ENCODE measurements around the gene ABCA2.

The ABCA2 gene

DNA sequence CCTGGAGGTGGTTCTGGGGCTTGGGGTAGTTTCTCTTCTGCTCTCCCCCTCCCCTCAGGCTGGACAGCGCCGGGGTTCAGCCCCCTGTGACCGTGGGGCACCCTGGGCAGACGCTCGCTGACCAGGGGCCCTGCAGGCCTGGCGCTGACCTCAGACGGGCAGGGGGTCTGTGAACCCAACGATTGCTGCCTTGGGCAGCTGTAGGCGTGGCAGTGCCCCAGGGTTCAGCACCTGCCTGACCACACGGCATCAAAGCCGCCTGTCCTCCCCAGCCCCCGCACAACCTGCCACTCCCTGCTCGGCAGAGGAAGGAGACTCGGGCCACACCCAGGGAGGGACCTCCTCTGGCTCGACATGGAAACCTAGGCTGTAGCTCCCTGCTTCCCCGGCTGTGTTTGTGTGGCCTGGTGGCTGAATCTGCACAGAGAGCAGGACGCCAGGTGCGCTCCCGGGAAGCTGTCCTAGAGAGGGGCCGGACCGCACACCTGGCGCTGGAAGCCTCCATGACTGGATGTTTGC, 63.8 kb downstream of the ABCA2 start:
- H3K4me1 ChIP-seq (ENCODE audit: control insufficient read depth, insufficient read depth, low read length), result peaks cover 8% of the 10 kb centered on the region
- H3K36me3 ChIP-seq (ENCODE audit: control insufficient read depth, insufficient read depth, low read length), result no peaks in the 10 kb centered on the region
- no peak overlapping the region for H3K9ac ChIP-seq (ENCODE audit: low read length)
- no peak overlapping the region for H3K4me3 ChIP-seq (ENCODE audit: low read depth, low read length)
- no peaks in the 10 kb centered on the region for H3K27me3 ChIP-seq (ENCODE audit: control insufficient read depth, insufficient read depth, low read length)
- H3K27ac ChIP-seq (ENCODE audit: low read depth, low read length), result no peak overlapping the region
- H3K9me3 ChIP-seq (ENCODE audit: control insufficient read depth, insufficient read depth, low read depth, low read length), result no peaks in the 10 kb centered on the region

DNA sequence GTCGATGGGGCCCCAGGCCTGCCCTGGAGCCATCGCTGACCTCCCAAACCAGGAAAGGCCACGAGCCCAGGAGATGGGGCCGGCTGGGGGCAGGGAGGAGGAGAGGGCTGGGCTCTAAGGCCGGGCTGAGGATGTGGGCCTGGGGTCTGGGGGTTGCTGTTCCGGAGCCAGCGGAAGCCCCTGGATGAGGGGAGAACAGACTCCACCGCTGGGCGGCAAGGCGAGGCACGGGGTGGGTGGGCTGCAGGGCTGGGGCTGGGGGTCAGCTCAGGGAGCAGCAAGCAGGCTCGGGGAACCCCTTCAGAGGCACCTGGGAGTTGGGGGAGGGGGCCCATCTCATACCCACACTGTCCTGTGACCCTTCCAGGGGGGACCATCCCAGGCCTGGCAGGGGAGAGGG, 64.3 kb downstream of the ABCA2 start:
- no peaks in the 10 kb centered on the region for H3K27me3 ChIP-seq (ENCODE audit: control insufficient read depth, insufficient read depth, low read length)
- no peaks in the 10 kb centered on the region for H3K36me3 ChIP-seq (ENCODE audit: control insufficient read depth, insufficient read depth, low read length)
- H3K9me3 ChIP-seq (ENCODE audit: control insufficient read depth, insufficient read depth, low read depth, low read length), result no peaks in the 10 kb centered on the region
- H3K4me1 ChIP-seq (ENCODE audit: control insufficient read depth, insufficient read depth, low read length), result peaks cover 8% of the 10 kb centered on the region
- no peak overlapping the region for H3K4me3 ChIP-seq (ENCODE audit: low read depth, low read length)
- H3K9ac ChIP-seq (ENCODE audit: low read length), result no peak overlapping the region
- no peak overlapping the region for H3K27ac ChIP-seq (ENCODE audit: low read depth, low read length)

DNA sequence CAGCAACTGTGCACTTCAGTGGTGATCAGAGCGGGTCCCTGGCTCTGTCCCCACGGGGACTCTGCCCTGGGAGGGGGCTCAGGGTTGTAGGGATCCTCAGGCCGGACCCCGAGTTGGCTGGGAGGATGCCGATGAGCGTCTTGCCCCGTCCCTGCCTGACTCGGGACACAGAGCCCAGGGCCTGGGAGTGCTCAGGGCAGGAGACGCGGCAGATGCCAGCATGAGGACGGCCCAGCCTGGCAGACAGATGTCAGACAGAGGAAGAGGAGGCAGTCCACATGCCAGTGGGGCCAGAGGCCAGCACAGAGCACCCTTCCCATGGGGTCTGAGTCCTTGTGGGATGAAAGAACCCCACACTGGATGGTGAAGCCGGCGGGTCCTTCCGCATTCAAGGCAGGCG, 64.7 kb downstream of the ABCA2 start:
- Histone ChIP-seq H3K4me3 (ENCODE audit: low read depth, low read length) (no peak overlapping the region), H3K4me1 (ENCODE audit: control insufficient read depth, insufficient read depth, low read length) (peaks cover 8% of the 10 kb centered on the region), H3K27ac (ENCODE audit: low read depth, low read length) (no peak overlapping the region), H3K36me3 (ENCODE audit: control insufficient read depth, insufficient read depth, low read length) (no peaks in the 10 kb centered on the region), H3K9ac (ENCODE audit: low read length) (no peak overlapping the region), H3K27me3 (ENCODE audit: control insufficient read depth, insufficient read depth, low read length) (no peaks in the 10 kb centered on the region), H3K9me3 (ENCODE audit: control insufficient read depth, insufficient read depth, low read depth, low read length) (no peaks in the 10 kb centered on the region)

DNA sequence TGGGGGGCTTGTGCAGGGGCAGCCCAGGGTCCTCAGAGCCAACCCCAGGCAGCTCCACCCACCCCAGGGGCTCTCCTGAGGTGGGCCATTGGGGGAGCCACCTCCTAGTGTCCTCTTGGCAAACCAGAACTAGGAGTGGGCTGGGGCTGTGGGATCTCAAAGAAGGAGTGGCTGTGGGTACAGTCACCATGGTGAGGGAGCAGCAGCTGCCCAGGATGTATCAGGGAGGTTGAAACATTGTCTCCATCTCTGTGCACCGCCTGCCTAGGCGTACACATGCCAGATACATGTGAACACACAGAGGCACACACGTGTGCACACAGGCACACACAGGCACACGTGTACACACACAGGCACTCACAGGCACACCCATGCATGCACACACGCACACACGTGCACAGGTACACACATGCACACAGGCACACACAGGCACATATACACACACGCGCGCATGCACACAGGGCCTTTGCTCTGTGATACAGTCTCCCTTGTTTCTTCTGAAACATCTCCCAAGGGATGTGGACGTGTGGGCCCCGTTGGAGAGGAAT, 65.3 kb downstream of the ABCA2 start:
- no peaks in the 10 kb centered on the region for H3K27me3 ChIP-seq (ENCODE audit: control insufficient read depth, insufficient read depth, low read length)
- no peak overlapping the region for H3K27ac ChIP-seq (ENCODE audit: low read depth, low read length)
- no peaks in the 10 kb centered on the region for H3K36me3 ChIP-seq (ENCODE audit: control insufficient read depth, insufficient read depth, low read length)
- H3K4me1 ChIP-seq (ENCODE audit: control insufficient read depth, insufficient read depth, low read length), result peaks cover 8% of the 10 kb centered on the region
- no peak overlapping the region for H3K9ac ChIP-seq (ENCODE audit: low read length)
- H3K9me3 ChIP-seq (ENCODE audit: control insufficient read depth, insufficient read depth, low read depth, low read length), result no peaks in the 10 kb centered on the region
- no peak overlapping the region for H3K4me3 ChIP-seq (ENCODE audit: low read depth, low read length)

DNA sequence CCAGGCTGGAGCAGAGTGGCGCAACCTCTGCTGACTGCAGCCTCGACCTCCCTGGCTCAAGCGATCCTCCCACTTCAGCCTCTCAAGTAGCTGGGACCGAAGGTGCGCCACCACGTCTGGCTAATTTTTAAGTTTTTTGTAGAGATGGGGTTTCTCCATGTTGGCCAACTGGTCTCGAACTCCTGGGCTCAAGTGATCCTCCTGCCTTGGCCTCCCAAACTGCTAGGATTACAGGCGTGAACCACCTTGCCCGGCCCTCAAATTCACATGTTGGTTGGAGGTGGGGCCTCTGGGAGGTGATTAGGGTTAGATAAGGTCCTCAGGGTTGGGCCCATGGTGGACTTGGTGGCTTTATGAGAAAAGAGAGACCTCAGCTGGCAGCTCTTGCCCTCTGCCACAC, 65.9 kb downstream of the ABCA2 start:
- no peak overlapping the region for H3K27ac ChIP-seq (ENCODE audit: low read depth, low read length)

DNA sequence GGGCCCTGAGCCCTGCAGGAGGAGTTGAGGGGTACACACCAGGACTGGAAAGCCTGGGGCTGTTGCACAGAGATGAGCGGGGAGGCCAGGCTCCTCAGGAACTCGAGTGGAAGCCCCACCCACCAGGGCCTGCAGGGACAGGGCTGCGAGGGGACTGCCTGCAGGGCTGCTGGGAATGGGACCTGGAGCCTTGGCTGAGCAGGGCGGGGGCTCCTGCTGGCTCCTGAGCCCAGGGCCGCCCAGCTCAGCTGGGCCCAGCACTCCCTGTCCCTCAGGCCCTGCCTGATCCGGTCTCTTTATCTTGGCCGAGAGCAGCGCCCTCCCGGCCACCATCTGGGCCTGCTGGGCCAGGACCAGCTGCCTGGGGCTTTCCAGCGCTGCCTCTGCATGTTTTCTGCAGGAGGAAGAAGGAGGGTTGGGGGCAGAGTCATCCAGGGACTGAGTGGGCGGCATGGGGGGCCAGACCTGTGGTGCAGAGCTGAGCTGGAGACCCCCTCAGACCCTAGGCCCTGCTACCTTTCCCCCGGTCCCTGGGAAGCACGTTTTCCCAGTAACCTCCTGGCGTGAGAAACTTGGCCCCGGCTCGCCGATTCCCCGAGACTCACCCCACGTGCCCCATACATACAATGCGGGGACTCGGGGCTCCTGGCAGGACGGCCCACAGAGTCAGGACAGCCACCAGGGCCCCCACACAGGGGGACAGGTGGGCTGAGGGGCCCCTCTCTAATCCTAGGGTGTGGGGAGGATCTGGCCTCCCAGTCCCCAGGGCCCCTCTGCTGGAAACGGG, 66.6 kb downstream of the ABCA2 start:
- Histone ChIP-seq H3K9ac (ENCODE audit: low read length) (no peak overlapping the region), H3K27ac (ENCODE audit: low read depth, low read length) (no peak overlapping the region), H3K4me3 (ENCODE audit: low read depth, low read length) (no peak overlapping the region), H3K27me3 (ENCODE audit: control insufficient read depth, insufficient read depth, low read length) (no peaks in the 10 kb centered on the region), H3K9me3 (ENCODE audit: control insufficient read depth, insufficient read depth, low read depth, low read length) (no peaks in the 10 kb centered on the region), H3K36me3 (ENCODE audit: control insufficient read depth, insufficient read depth, low read length) (no peaks in the 10 kb centered on the region), H3K4me1 (ENCODE audit: control insufficient read depth, insufficient read depth, low read length) (peaks cover 8% of the 10 kb centered on the region)

More for the DNA sequence above, 65.9 kb downstream of the ABCA2 start:
- Histone ChIP-seq H3K27me3 (ENCODE audit: control insufficient read depth, insufficient read depth, low read length) (no peaks in the 10 kb centered on the region), H3K9me3 (ENCODE audit: control insufficient read depth, insufficient read depth, low read depth, low read length) (no peaks in the 10 kb centered on the region), H3K4me1 (ENCODE audit: control insufficient read depth, insufficient read depth, low read length) (peaks cover 8% of the 10 kb centered on the region), H3K4me3 (ENCODE audit: low read depth, low read length) (no peak overlapping the region), H3K9ac (ENCODE audit: low read length) (no peak overlapping the region), H3K36me3 (ENCODE audit: control insufficient read depth, insufficient read depth, low read length) (no peaks in the 10 kb centered on the region)

DNA sequence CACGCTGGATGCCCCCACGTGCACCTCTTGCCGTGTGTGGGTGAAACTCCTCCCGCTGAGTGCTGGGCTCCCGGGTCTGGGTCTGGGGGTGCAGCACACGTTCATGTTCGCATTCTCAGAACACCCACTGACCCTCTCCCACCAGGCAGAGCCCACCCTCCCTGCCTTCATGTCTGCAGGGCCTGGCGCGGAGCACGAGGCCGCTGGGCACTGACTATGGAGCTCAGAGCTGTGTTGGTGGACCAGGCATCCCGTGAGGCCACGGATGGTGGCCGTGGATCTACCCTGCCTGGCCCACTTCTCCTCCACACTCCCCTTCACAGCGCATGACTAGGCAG, 67.1 kb downstream of the ABCA2 start:
- peaks cover 3% of the 10 kb centered on the region for H3K4me1 ChIP-seq (ENCODE audit: control insufficient read depth, insufficient read depth, low read length)
- H3K9ac ChIP-seq (ENCODE audit: low read length), result no peak overlapping the region

DNA sequence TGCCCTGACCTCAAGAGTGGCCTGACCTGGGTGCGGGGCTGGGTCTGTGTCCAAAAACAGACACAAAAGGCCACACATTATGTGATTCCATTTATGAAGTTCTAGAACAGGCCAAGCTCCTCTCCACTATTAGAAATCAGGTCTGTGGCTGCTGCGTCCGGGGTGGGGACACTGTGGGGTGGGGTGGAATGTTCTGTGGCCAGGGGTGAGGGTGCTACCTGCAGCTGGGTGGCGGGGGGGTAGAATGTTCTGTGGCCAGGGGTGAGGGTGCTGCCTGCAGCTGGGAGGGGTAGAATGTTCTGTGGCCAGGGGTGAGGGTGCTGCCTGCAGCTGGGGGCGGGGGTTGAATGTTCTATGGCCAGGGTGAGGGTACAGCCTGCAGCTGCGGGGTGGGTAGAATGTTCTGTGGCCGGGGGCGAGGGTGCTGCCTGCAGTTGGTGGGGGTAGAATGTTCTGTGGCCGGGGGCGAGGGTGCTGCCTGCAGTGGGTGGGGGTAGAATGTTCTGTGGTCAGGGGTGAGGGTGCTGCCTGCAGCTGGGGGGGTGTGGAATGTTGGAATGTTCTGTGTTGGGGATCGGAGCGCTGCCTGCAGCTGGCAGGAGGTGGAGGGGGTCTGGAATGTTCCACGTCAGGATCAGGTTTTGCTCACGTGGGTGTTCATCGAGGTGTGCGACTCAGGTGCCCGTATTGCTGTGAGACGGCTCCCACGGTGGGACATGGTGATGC, 67.7 kb downstream of the ABCA2 start:
- no peak overlapping the region for H3K4me3 ChIP-seq (ENCODE audit: low read depth, low read length)
- no peaks in the 10 kb centered on the region for H3K4me1 ChIP-seq (ENCODE audit: control insufficient read depth, insufficient read depth, low read length)
- H3K27ac ChIP-seq (ENCODE audit: low read depth, low read length), result no peak overlapping the region
- H3K9ac ChIP-seq (ENCODE audit: low read length), result no peak overlapping the region
- no peaks in the 10 kb centered on the region for H3K9me3 ChIP-seq (ENCODE audit: control insufficient read depth, insufficient read depth, low read depth, low read length)
- H3K36me3 ChIP-seq (ENCODE audit: control insufficient read depth, insufficient read depth, low read length), result no peaks in the 10 kb centered on the region
- no peaks in the 10 kb centered on the region for H3K27me3 ChIP-seq (ENCODE audit: control insufficient read depth, insufficient read depth, low read length)

More for the DNA sequence above, 67.1 kb downstream of the ABCA2 start:
- H3K27me3 ChIP-seq (ENCODE audit: control insufficient read depth, insufficient read depth, low read length), result no peaks in the 10 kb centered on the region
- no peaks in the 10 kb centered on the region for H3K9me3 ChIP-seq (ENCODE audit: control insufficient read depth, insufficient read depth, low read depth, low read length)
- H3K36me3 ChIP-seq (ENCODE audit: control insufficient read depth, insufficient read depth, low read length), result no peaks in the 10 kb centered on the region
- no peak overlapping the region for H3K4me3 ChIP-seq (ENCODE audit: low read depth, low read length)
- H3K27ac ChIP-seq (ENCODE audit: low read depth, low read length), result no peak overlapping the region

DNA sequence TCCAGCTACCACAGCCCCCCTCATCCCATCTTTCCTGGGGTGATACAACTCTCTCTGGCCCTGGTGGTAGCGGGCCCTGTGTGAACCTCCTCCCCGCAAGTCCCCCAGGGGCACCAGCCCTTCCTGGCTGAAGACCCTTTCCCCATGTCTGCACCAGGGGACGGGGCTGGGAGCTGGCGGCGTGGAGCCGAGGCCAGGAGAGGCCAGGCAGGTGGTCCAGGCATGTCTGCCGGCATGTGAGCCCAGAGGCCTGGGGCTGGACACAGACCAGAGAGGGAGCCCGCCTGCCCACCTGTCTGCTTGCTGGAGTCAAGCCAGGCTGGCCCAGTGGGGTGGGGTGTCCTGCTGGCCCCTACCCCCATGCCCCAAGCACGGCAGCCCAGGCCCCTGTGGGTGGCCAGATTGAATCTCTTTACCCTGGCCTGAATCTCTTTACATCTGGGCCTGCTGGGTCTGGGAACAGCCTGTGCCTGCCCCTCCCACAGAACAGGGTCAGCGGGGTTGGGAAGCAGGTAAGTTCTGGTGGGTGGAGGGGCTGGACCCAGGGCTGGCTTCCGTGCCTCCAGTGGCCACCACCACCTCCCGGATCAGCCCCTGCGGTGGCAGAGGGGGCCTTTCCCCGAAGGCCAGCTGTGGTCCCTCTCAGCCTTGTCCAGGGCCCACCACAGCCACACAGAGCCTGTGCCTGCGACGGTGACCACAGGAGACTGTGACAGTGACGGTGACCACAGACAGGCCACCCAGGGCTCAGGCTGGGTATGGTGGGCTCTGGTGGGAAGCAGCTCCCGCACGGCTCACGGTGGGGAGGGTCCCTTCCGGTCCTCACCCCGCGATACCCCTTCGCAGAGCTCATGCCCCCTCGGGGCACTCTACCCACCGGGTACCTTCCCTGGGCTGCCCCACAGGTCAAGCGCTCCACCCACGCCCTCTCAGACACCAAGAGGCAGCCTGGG, 68.9 kb downstream of the ABCA2 start:
- no peaks in the 10 kb centered on the region for H3K27me3 ChIP-seq (ENCODE audit: control insufficient read depth, insufficient read depth, low read length)
- no peaks in the 10 kb centered on the region for H3K4me1 ChIP-seq (ENCODE audit: control insufficient read depth, insufficient read depth, low read length)
- H3K36me3 ChIP-seq (ENCODE audit: control insufficient read depth, insufficient read depth, low read length), result no peaks in the 10 kb centered on the region
- no peak overlapping the region for H3K4me3 ChIP-seq (ENCODE audit: low read depth, low read length)
- no peak overlapping the region for H3K9ac ChIP-seq (ENCODE audit: low read length)
- H3K9me3 ChIP-seq (ENCODE audit: control insufficient read depth, insufficient read depth, low read depth, low read length), result no peaks in the 10 kb centered on the region
- no peak overlapping the region for H3K27ac ChIP-seq (ENCODE audit: low read depth, low read length)

DNA sequence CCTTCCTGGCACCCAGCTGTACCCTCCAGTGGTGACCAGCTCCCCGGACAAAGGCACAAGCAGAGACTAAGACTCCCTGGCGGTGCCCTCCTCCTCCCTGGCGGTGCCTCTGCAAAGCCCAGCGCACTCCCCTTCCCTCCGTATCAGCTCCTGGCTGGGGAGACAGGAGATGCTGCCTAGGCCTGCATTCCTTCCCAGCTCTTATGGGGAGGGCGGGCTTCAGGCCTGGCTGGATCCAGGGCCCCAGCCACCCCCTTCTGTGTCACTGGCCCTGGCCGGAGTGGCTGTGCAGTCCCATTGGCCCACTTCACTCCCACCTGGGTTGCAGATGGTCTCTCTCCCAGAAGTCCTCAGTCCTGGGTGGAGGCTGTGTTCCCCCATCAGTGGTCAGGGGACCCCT, 69.6 kb downstream of the ABCA2 start:
- H3K4me1 ChIP-seq (ENCODE audit: control insufficient read depth, insufficient read depth, low read length), result no peaks in the 10 kb centered on the region

More for the DNA sequence above, 69.6 kb downstream of the ABCA2 start:
- Histone ChIP-seq H3K9ac (ENCODE audit: low read length) (no peak overlapping the region), H3K27ac (ENCODE audit: low read depth, low read length) (no peak overlapping the region), H3K27me3 (ENCODE audit: control insufficient read depth, insufficient read depth, low read length) (no peaks in the 10 kb centered on the region), H3K4me3 (ENCODE audit: low read depth, low read length) (no peak overlapping the region), H3K9me3 (ENCODE audit: control insufficient read depth, insufficient read depth, low read depth, low read length) (no peaks in the 10 kb centered on the region), H3K36me3 (ENCODE audit: control insufficient read depth, insufficient read depth, low read length) (no peaks in the 10 kb centered on the region)

Data from HUES6 (cell line).